Upper lobe of left lung (tissue), 4 donors: ENCODE measurements around the gene XYLT1.

ENCODE experiments used
- CTCF ChIP-seq, 6 experiments: fragments of 450-650 bp in 4 of 6; fragments of 200-600 bp in 2 of 6; sonication (generic) in 2 of 6; IDR thresholded peaks; one replicate each; pipeline ENCODE4 v1.5.1; 2016 to 2019; ENCODE audit warnings: antibody characterized with exemption in 6 of 6
- EP300 ChIP-seq, 4 donors: sonication (generic); formaldehyde crosslinking; IDR thresholded peaks; one replicate each; pipeline ENCODE4 v1.5.1; 2017; ENCODE audit warnings: antibody characterized with exemption in 4 of 4, control low read depth in 2 of 4
- POLR2A ChIP-seq, 4 donors: fragments of 450-650 bp; IDR thresholded peaks; one replicate each; pipeline ENCODE4 v1.5.1; 2016 to 2017; ENCODE audit warnings: antibody characterized with exemption in 4 of 4, mild to moderate bottlenecking in 2 of 4
- POLR2AphosphoS5 ChIP-seq, 2 donors: sonication (generic); formaldehyde crosslinking; IDR thresholded peaks; one replicate each; pipeline ENCODE4 v1.5.1; 2017; ENCODE audit warnings: antibody characterized with exemption in 2 of 2

- no peak for TF ChIP-seq CTCF (IDR thresholded peaks at IDR 0.05)
- no peak for TF ChIP-seq POLR2A (IDR thresholded peaks at IDR 0.05)
- no peak for TF ChIP-seq POLR2AphosphoS5 (IDR thresholded peaks at IDR 0.05)
- TF ChIP-seq EP300 (IDR thresholded peaks at IDR 0.05), result no peak
Observed at GRCh38 chr16:17219991-17220390, 250.8 kb downstream of the XYLT1 start.
